Endothelial cell of umbilical vein (primary cell): ENCODE measurements around the gene CCND1. TPM values are rescaled to one million over a fixed set of nuclear protein-coding genes. Genes with fewer than 3 reads are reported as not detected.

Source experiments
- BruUV-seq: library from RNA; stranded (reverse); fragments of 400-500 nt; replicated peaks from 2 replicates; lab custom pipeline; 2021; lab: Mats Ljungman, UMichigan
- CTCF ChIA-PET: fragments of 300-600, 350-600 bp; sonication (Branson Sonifier 250); formaldehyde crosslinking; loops from one replicate; lab custom pipeline; 2021; ENCODE audit warnings: antibody characterized with exemption, inconsistent platforms; lab: Charles Lee
- POLR2A ChIA-PET: fragments of 300-600, 350-600 bp; sonication (Branson Sonifier 250); formaldehyde crosslinking; loops from one replicate; lab custom pipeline; 2021; ENCODE audit warnings: antibody characterized with exemption, inconsistent platforms; lab: Charles Lee
- DNase-seq: peaks from one replicate; pipeline ENCODE4 v3.0.0-alpha.2; 2011; ENCODE audit warnings: low read depth, low spot score
- FAIRE-seq: peaks from 2 replicates; lab custom pipeline; 2011; peaks lifted over from hg19 to GRCh38; lab: Jason Lieb, UNC
- H2AFZ ChIP-seq: 2 replicates; pipeline ENCODE4 v1.6.0; 2012; ENCODE audit warnings: low read depth, low read length, control low read depth, inconsistent platforms
- H3K27ac ChIP-seq: 2 replicates; pipeline ENCODE4 v1.5.1; 2011; ENCODE audit warnings: low read depth, mild to moderate bottlenecking, control low read depth, low read length, moderate library complexity; ENCODE audit not compliant: insufficient read depth
- H3K27me3 ChIP-seq, 2 experiments: 2 replicates each; pipeline versions ENCODE4 v1.6.0 to v1.6.1; 2011; ENCODE audit warnings: low read length in 2 of 2, mixed read lengths in 1 of 2; ENCODE audit not compliant: control insufficient read depth in 2 of 2, insufficient read depth in 2 of 2
- H3K36me3 ChIP-seq, 2 experiments: 2 replicates in 1 of 2; 3 replicates in 1 of 2; pipeline ENCODE4 v1.5.1; 2011; ENCODE audit warnings: low read length in 2 of 2, mild to moderate bottlenecking in 1 of 2, moderate library complexity in 1 of 2; ENCODE audit not compliant: control insufficient read depth in 2 of 2, insufficient read depth in 2 of 2; ENCODE audit errors: extremely low read depth in 1 of 2
- H3K4me1 ChIP-seq: 3 replicates; pipeline ENCODE4 v1.5.1; 2011; ENCODE audit warnings: mild to moderate bottlenecking, low read length; ENCODE audit not compliant: control insufficient read depth, insufficient read depth; ENCODE audit errors: extremely low read depth
- H3K4me2 ChIP-seq: 2 replicates; pipeline ENCODE4 v1.6.1; 2011; ENCODE audit warnings: low read length, control low read depth, mixed read lengths; ENCODE audit not compliant: insufficient read depth
- H3K4me3 ChIP-seq, 3 experiments: fragments of 200-600 bp in 1 of 3; sonication (generic), shearing (Covaris generic) in 1 of 3; replicated peaks in 1 of 3; 2 replicates each; pipeline ENCODE4 v1.5.1; 2011 to 2016; ENCODE audit warnings: control low read depth in 3 of 3, low read length in 3 of 3, mild to moderate bottlenecking in 2 of 3, inconsistent platforms in 1 of 3, low read depth in 1 of 3, moderate library complexity in 1 of 3; ENCODE audit not compliant: insufficient read depth in 1 of 3
- H3K79me2 ChIP-seq: 2 replicates; pipeline ENCODE4 v1.6.0; 2012; ENCODE audit warnings: low read length, inconsistent platforms; ENCODE audit not compliant: control insufficient read depth, insufficient read depth
- H3K9ac ChIP-seq: replicated peaks from 2 replicates; pipeline ENCODE3; 2011; ENCODE audit warnings: low read length, control low read depth; ENCODE audit not compliant: insufficient read depth; ENCODE audit errors: extremely low read depth
- H3K9me1 ChIP-seq: replicated peaks from 3 replicates; pipeline ENCODE4 v1.6.0; 2011; ENCODE audit warnings: mild to moderate bottlenecking, low read length; ENCODE audit not compliant: control insufficient read depth, insufficient read depth; ENCODE audit errors: extremely low read depth
- H3K9me3 ChIP-seq: replicated peaks from 2 replicates; pipeline ENCODE4 v1.5.1; 2012; ENCODE audit warnings: low read length, inconsistent platforms; ENCODE audit not compliant: control insufficient read depth, insufficient read depth
- H4K20me1 ChIP-seq: replicated peaks from 2 replicates; pipeline ENCODE3; 2011; ENCODE audit warnings: mild to moderate bottlenecking, low read length; ENCODE audit not compliant: control insufficient read depth, insufficient read depth; ENCODE audit errors: extremely low read depth
- EZH2 ChIP-seq: IDR thresholded peaks from 2 replicates; pipeline ENCODE4 v1.6.1; 2012; ENCODE audit warnings: borderline replicate concordance, low read depth, mild to moderate bottlenecking, moderate library complexity, low read length, inconsistent platforms; ENCODE audit not compliant: severe bottlenecking
- FOS ChIP-seq: IDR thresholded peaks from 2 replicates; pipeline ENCODE4 v1.6.1; 2011; ENCODE audit warnings: mild to moderate bottlenecking, low read length, moderate library complexity, borderline replicate concordance; ENCODE audit not compliant: insufficient read depth
- GATA2 ChIP-seq: IDR thresholded peaks from 2 replicates; pipeline ENCODE4 v1.7.0; 2011; ENCODE audit warnings: low read depth, mild to moderate bottlenecking, moderate library complexity, mixed read lengths, low read length; ENCODE audit not compliant: insufficient read length, insufficient read depth
- JUN ChIP-seq: IDR thresholded peaks from 2 replicates; pipeline ENCODE4 v1.6.1; 2011; ENCODE audit warnings: borderline replicate concordance, low read depth; ENCODE audit not compliant: insufficient read length, insufficient read depth
- MYC ChIP-seq: IDR thresholded peaks from one replicate; pipeline ENCODE4 v1.6.1; 2011; ENCODE audit warnings: mild to moderate bottlenecking, low read depth, low read length
- POLR2A ChIP-seq: IDR thresholded peaks from 2 replicates; pipeline ENCODE4 v1.6.1; 2012; ENCODE audit warnings: low read depth, mild to moderate bottlenecking, control low read depth, low read length
- POLR2AphosphoS5 ChIP-seq: IDR thresholded peaks from 2 replicates; pipeline ENCODE4 v1.6.1; 2012; ENCODE audit warnings: low read depth, mild to moderate bottlenecking, control low read depth, low read length, moderate library complexity; ENCODE audit not compliant: insufficient read depth
- dilution Hi-C: fragments of 300-500 bp; cut with MboI; formaldehyde crosslinking; loops from one replicate; pipeline ENCODE4 v1.15.0; 2019; ENCODE audit warnings: low sequenced_read_pairs; ENCODE audit not compliant: extremely low pct_ligation_motif_present
- intact Hi-C: fragments of 100-400 bp; cut with micrococcal nuclease; formaldehyde crosslinking; loops from one replicate; pipeline ENCODE4 v1.10.0; 2022
- polyA plus RNA-seq, 4 experiments: library from polyadenylated mRNA; depleted of rRNA in 3 of 4; stranded (reverse) in 3 of 4; unstranded in 1 of 4; fragments of >200 nt; gene quantifications; 2 replicates each; pipeline versions ENCODE4 v1.2.1 to v1.2.3, GENCODE V29; 2011 to 2012; ENCODE audit warnings: missing spikeins in 1 of 4
- total RNA-seq: library from RNA; stranded (reverse); gene quantifications from 2 replicates; pipeline ENCODE4 v1.2.3, GENCODE V29; 2021
- TF ChIP-seq, protein P1 (sequence below), 2 donors: IDR thresholded peaks; 1 replicate in 1 of 2; 2 replicates in 1 of 2; pipeline ENCODE4 v1.5.1; 2011; ENCODE audit warnings: low read length in 2 of 2, mild to moderate bottlenecking in 2 of 2, moderate library complexity in 2 of 2, control low read depth in 1 of 2, inconsistent platforms in 1 of 2, low read depth in 1 of 2; ENCODE audit not compliant: insufficient read depth in 1 of 2; ENCODE audit errors: extremely low read depth in 1 of 2
- TF ChIP-seq, protein P2 (sequence below): IDR thresholded peaks from 2 replicates; pipeline ENCODE4 v1.6.1; 2011; ENCODE audit not compliant: insufficient read depth, insufficient read length

The CCND1 gene
- total and polyA plus RNA-seq, 2 donors (not counting 3 experiments of a cell fraction or from before 2014, with no cell fraction given): 98.7 to 370 TPM

DNA sequence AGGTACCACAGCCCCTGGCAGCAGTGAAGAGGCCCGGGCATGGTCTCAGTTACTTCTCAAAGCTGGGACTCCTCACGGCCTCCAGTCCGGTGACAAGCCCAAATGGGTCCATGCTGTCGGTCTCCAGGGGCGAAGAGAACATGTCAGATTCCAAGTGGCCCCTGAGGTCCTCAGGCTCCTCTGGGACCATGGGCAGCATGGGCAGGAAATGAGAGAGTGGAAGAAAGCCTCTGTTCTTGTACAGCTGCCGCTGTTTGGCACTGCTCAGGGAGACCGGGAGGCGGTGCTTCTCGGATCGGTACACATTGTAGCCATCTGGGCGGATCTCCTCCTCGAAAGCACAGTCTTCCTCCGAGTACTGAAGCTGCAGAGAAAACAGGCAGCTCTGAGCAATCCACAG lies 58.3 kb downstream of the CCND1 start:
- no TSS peak for BruUV-seq
- TF ChIP-seq MYC (no peak), EZH2 (no peak), JUN (no peak), FOS (no peak), POLR2AphosphoS5 (no peak), GATA2 (no peak), POLR2A (no peak)
- TF ChIP-seq, protein P1, sequence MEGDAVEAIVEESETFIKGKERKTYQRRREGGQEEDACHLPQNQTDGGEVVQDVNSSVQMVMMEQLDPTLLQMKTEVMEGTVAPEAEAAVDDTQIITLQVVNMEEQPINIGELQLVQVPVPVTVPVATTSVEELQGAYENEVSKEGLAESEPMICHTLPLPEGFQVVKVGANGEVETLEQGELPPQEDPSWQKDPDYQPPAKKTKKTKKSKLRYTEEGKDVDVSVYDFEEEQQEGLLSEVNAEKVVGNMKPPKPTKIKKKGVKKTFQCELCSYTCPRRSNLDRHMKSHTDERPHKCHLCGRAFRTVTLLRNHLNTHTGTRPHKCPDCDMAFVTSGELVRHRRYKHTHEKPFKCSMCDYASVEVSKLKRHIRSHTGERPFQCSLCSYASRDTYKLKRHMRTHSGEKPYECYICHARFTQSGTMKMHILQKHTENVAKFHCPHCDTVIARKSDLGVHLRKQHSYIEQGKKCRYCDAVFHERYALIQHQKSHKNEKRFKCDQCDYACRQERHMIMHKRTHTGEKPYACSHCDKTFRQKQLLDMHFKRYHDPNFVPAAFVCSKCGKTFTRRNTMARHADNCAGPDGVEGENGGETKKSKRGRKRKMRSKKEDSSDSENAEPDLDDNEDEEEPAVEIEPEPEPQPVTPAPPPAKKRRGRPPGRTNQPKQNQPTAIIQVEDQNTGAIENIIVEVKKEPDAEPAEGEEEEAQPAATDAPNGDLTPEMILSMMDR (IDR thresholded peaks at IDR 0.05; ENCODE audit: extremely low read depth in 1 of 2, insufficient read depth in 1 of 2, low read depth in 1 of 2, low read length in 2 of 2): no peak
- TF ChIP-seq, protein P2, sequence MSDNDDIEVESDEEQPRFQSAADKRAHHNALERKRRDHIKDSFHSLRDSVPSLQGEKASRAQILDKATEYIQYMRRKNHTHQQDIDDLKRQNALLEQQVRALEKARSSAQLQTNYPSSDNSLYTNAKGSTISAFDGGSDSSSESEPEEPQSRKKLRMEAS: no peak
- H3K9me3 ChIP-seq: no peaks in the 10 kb centered on the region
- H3K79me2 ChIP-seq: no peaks in the 10 kb centered on the region
- peaks cover 26 to 29% of the 10 kb centered on the region in 2 experiments for H3K27me3 ChIP-seq
- intact Hi-C loops (no loop called here), dilution Hi-C loops (no loop called here)
- H3K4me3 ChIP-seq: no peak overlapping the region
- no peaks in the 10 kb centered on the region for H4K20me1 ChIP-seq
- H2AFZ ChIP-seq: no peak overlapping the region
- no peak for DNase-seq
- FAIRE-seq: no peak
- H3K9me1 ChIP-seq: no peaks in the 10 kb centered on the region
- H3K4me1 ChIP-seq: peaks cover 8% of the 10 kb centered on the region
- no peak overlapping the region for H3K9ac ChIP-seq
- H3K36me3 ChIP-seq: no peaks in the 10 kb centered on the region
- no peak overlapping the region for H3K27ac ChIP-seq
- H3K4me2 ChIP-seq: no peak overlapping the region
- CTCF ChIA-PET: no interaction called here
- POLR2A ChIA-PET: no interaction called here
